ENCODE results near the gene TRAM2. TPM values are rescaled to one million over a fixed set of nuclear protein-coding genes. Genes with fewer than 3 reads are reported as not detected.

The TRAM2 gene
- total RNA-seq, 2 donors from 2014 or later = 19.1 to 21.2 TPM

GRCh38 chr6:52522151-52522626 is 54.7 kb downstream of the TRAM2 start:
- H3K36me3 ChIP-seq = no peaks in the 10 kb centered on the region
- H3K4me3 ChIP-seq = no peak overlapping the region
- no peaks in the 10 kb centered on the region for H3K27me3 ChIP-seq
- TF ChIP-seq CTCF (IDR thresholded peaks at IDR 0.05) = no peak
- H3K9me3 ChIP-seq = no peaks in the 10 kb centered on the region
- intact Hi-C loops (cut with DNase I) = no loop called here
- H3K9ac ChIP-seq (ENCODE audit: low read depth in 2 of 2, low read length in 2 of 2) = no peak overlapping the region
- H3K27ac ChIP-seq = no peak overlapping the region
- no peak for DNase-seq
- peaks cover 4% of the 10 kb centered on the region for H3K4me1 ChIP-seq

GRCh38 chr6:52519618-52520017 is 57.2 kb downstream of the TRAM2 start:
- Histone ChIP-seq H3K27ac (no peak overlapping the region), H3K36me3 (no peaks in the 10 kb centered on the region), H3K4me1 (peaks cover 4% of the 10 kb centered on the region), H3K4me3 (no peak overlapping the region), H3K9me3 (no peaks in the 10 kb centered on the region), H3K27me3 (no peaks in the 10 kb centered on the region), H3K9ac (ENCODE audit: low read depth in 2 of 2, low read length in 2 of 2) (no peak overlapping the region)
- no peak for DNase-seq
- TF ChIP-seq CTCF (IDR thresholded peaks at IDR 0.05) = no peak
- intact Hi-C loops (cut with DNase I) = no loop called here

DNA sequence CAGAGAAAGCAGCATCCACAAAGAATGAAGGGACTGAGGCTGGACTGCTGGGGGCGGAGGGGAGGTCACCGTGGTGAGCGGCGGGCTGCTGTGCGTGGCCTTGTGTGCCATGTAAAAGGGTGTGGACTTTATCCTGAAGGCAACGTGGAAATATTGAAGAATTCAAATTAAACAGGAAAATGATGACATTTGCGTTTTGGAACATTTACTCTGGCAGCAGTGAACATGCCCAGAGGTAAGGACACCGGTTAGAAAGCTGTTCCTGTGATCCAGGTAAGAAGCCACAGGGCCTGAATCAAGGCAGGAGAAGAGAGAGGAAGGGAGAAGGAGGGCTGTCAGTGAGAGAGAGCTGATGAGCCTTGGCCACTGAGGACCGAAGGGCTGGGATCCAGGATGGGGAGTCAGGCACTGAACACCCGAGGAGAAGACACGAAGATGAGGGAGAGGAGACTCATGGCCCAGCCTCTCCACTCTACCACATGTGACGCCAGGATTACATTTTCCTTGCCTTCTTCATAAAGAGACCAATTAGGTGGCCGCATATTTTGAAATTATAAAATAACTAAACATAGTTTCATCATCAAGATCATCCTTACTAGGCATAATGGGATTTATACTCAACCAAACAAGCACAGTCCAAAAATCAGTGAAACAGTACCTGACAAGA is 58.4 kb downstream of the TRAM2 start:
- no peak overlapping the region for H3K4me3 ChIP-seq
- H3K9ac ChIP-seq (ENCODE audit: low read depth in 2 of 2, low read length in 2 of 2) = peak overlapping the region in 1 of 2 donors; percentile 32
- H3K27ac ChIP-seq = peak overlapping the region; percentile 69
- no peak for TF ChIP-seq CTCF (IDR thresholded peaks at IDR 0.05)
- intact Hi-C loops (cut with DNase I) = no loop called here
- peaks cover 3% of the 10 kb centered on the region for H3K4me1 ChIP-seq
- DNase-seq = no peak
- peaks cover 4% of the 10 kb centered on the region for H3K36me3 ChIP-seq
- H3K27me3 ChIP-seq = no peaks in the 10 kb centered on the region
- no peaks in the 10 kb centered on the region for H3K9me3 ChIP-seq

DNA sequence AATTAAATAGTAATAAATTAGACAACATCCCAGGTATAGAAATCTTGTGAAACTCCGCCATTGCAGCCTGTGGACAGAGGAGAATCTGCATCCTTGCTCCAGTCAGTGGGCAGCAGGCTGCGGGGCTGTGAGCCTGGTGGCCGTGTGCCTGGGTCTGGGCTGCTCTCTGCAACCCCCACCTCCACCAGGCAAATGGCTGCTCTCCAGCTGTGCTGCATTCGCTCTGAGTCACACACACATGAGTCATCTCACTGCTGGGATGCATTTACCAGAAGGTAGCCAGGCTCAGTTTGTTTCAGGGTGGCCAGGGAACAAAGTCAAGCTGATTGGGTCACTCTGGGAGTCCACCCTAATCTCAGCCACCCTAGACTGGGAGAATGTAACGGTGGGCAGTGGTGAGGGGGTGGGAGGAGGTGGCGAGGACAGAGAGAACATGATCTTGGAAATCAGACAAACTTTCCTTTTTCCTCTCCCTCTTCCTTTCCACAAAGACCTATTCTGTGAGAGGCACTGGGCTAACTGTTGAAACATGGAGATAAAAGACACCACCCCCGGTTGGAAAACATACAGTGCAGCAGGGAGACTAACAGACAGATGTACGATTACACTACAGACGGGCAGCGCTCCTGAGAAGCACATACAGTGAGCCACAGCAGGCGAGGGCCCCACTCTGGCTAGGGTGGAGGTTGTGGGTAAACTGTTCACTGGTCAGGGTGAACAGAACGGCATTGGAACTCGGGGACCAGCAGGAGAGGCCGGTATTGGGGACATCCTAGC is 59.2 kb downstream of the TRAM2 start:
- DNase-seq = peak; percentile 72
- peak overlapping the region; percentile 69 for H3K27ac ChIP-seq
- no peak overlapping the region for H3K4me3 ChIP-seq
- peaks cover 4% of the 10 kb centered on the region for H3K36me3 ChIP-seq
- H3K9ac ChIP-seq (ENCODE audit: low read depth in 2 of 2, low read length in 2 of 2) = peak overlapping the region in 1 of 2 donors; percentile 32
- intact Hi-C loops (cut with DNase I) = no loop called here
- H3K9me3 ChIP-seq = no peaks in the 10 kb centered on the region
- H3K4me1 ChIP-seq = no peaks in the 10 kb centered on the region
- TF ChIP-seq CTCF (IDR thresholded peaks at IDR 0.05) = no peak
- H3K27me3 ChIP-seq = no peaks in the 10 kb centered on the region

- Histone ChIP-seq H3K9me3 (no peaks in the 10 kb centered on the region), H3K27me3 (no peaks in the 10 kb centered on the region), H3K4me1 (no peaks in the 10 kb centered on the region), H3K4me3 (no peak overlapping the region), H3K9ac (ENCODE audit: low read depth in 2 of 2, low read length in 2 of 2) (no peak overlapping the region), H3K36me3 (peaks cover 4% of the 10 kb centered on the region), H3K27ac (no peak overlapping the region)
- intact Hi-C loops (cut with DNase I) = no loop called here
- no peak for TF ChIP-seq CTCF (IDR thresholded peaks at IDR 0.05)
- no peak for DNase-seq
Measured at GRCh38 chr6:52516943-52517342, 59.9 kb downstream of the TRAM2 start.

Measured in colonic mucosa (tissue), 4 donors.